ENCODE data around the gene LRRC26. TPM values are rescaled to one million over a fixed set of nuclear protein-coding genes. Genes with fewer than 3 reads are reported as not detected.
A peak's percentile ranks its signal among the peaks of the same experiment; 100 is the strongest.

Gene LRRC26
- total and polyA plus RNA-seq, 2 of the 13 experiments (the other 11 are each of a cell fraction or from before 2014, with no cell fraction given), result not detected

- TF ChIP-seq CTCF (CRISPR knock-in tag; IDR thresholded peaks at IDR 0.05) (peak; percentile 88), ZNF318 (CRISPR knock-in tag; IDR thresholded peaks at IDR 0.05) (no peak), ZNF788 (CRISPR knock-in tag; IDR thresholded peaks at IDR 0.05; ENCODE audit: borderline replicate concordance) (peak; percentile 95), DZIP1 (CRISPR knock-in tag; IDR thresholded peaks at IDR 0.05) (0 out of 2 replicates have a peak, but pooled peaks have one; percentile 35), HOXA9 (CRISPR knock-in tag; IDR thresholded peaks at IDR 0.05; ENCODE audit: borderline replicate concordance) (no peak), KDM6A (CRISPR knock-in tag; IDR thresholded peaks at IDR 0.05; ENCODE audit: low read depth) (no peak), THAP8 (CRISPR knock-in tag; IDR thresholded peaks at IDR 0.05; ENCODE audit: borderline replicate concordance) (no peak), MAFF (IDR thresholded peaks at IDR 0.05; ENCODE audit: low read depth, low read length) (no peak), ZMAT5 (CRISPR knock-in tag; IDR thresholded peaks at IDR 0.05; ENCODE audit: borderline replicate concordance, low read depth) (no peak), ZNF331 (CRISPR knock-in tag; IDR thresholded peaks at IDR 0.05) (peak; percentile 91), JUN (CRISPR knock-in tag; IDR thresholded peaks at IDR 0.05) (peak; percentile 71; the same call in 1 of the 2 replicates), ZNF552 (CRISPR knock-in tag; IDR thresholded peaks at IDR 0.05; ENCODE audit: borderline replicate concordance) (no peak), DRAP1 (CRISPR knock-in tag; IDR thresholded peaks at IDR 0.05) (peak; percentile 67), MAFG (CRISPR knock-in tag; IDR thresholded peaks at IDR 0.05) (no peak)
These were observed 18.8 kb upstream of the LRRC26 start, which contains the start of the genes ANAPC2 and SSNA1 (continued) for GRCh38 chr9:137188490-137189296.

Data from HepG2 (cell line).